ENCODE data around the gene KRT80. TPM values are rescaled to one million over a fixed set of nuclear protein-coding genes. Genes with fewer than 3 reads are reported as not detected.

KRT80 gene
- total and polyA plus RNA-seq, 2 donors from 2014 or later = 1.0 to 12.3 TPM

DNA sequence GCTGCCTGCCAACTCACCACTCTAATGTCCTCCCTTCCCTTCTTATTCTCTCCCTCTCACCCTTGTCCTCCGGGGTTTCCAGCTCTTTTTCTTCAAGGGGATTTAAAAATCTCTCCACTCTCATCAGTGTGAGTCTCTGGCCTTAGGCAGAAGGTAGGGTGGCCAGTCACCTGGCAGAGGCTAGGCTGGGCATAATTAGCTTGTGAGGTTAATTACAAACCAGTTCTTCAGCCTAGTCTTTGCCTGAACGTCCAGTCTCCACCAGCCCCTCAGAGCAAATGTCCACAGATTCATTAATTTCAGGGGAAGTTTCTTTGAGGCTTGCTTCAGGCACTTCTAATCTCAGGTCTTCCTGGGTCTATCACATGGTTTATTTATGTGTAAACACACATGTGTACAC, 48.0 kb upstream of the KRT80 start:
- FAIRE-seq = no peak
- peaks cover 0 to 22% (median 18%) of the 10 kb centered on the region in 3 donors for H3K4me1 ChIP-seq (ENCODE audit: control insufficient read depth in 2 of 3, insufficient read depth in 2 of 3, low read depth in 1 of 3, low read length in 3 of 3)

DNA sequence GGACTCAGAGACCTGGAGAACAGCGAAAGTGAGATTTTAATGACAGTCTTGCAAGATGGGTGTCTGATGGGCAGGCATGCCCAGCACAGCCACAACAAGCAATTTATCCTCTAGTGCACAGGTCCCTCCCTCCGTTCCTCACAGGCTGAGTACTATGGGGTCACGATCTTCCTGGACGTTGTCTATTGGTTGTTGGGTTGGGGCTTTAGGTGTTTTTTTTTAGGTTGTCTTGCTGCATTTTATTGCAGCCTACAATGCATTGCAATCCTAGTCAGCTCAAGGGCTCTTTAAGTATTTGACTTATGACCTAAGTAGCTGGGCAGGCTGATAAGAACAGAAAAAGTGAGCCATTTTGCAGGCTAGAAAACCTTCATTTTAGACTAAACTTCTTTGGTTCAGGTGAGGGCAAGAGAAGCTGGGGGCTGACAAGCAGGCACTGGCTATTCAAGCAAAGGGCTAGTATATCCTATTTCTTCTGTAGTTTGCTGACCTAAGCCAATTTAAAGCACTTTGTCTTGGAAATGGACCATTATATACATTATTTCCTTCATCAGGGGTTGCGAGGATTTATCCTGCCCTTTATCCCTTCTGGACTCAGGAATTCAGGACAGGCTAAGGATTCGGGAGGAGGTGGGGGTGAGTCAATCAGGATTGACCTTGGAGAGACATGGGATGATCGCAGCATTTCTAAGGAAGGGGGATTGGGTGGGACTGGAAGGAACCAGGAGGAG, 47.3 kb upstream of the KRT80 start:
- FAIRE-seq (no peak), DNase-seq (peak in 1 of 5 donors; percentile 19)
- Histone ChIP-seq H3K4me1 (ENCODE audit: control insufficient read depth in 2 of 3, insufficient read depth in 2 of 3, low read depth in 1 of 3, low read length in 3 of 3) (peaks cover 0 to 16% (median 12%) of the 10 kb centered on the region in 3 donors), H3K27ac (ENCODE audit: low read depth in 2 of 2, low read length in 2 of 2) (peak overlapping the region; percentile 26 to 83), H3K4me3 (ENCODE audit: low read length in 3 of 3) (no peak overlapping the region), H3K36me3 (ENCODE audit: control insufficient read depth in 2 of 3, insufficient read depth in 3 of 3, low read length in 3 of 3) (no peaks in the 10 kb centered on the region), H3K9ac (ENCODE audit: low read length in 3 of 3) (peak overlapping the region in 1 of 3 donors; percentile 38), H3K27me3 (ENCODE audit: control insufficient read depth, insufficient read depth, low read length) (no peaks in the 10 kb centered on the region), H3K9me3 (ENCODE audit: control insufficient read depth in 2 of 3, insufficient read depth in 1 of 3, low read length in 3 of 3) (no peaks in the 10 kb centered on the region)
- TF ChIP-seq, protein P1, sequence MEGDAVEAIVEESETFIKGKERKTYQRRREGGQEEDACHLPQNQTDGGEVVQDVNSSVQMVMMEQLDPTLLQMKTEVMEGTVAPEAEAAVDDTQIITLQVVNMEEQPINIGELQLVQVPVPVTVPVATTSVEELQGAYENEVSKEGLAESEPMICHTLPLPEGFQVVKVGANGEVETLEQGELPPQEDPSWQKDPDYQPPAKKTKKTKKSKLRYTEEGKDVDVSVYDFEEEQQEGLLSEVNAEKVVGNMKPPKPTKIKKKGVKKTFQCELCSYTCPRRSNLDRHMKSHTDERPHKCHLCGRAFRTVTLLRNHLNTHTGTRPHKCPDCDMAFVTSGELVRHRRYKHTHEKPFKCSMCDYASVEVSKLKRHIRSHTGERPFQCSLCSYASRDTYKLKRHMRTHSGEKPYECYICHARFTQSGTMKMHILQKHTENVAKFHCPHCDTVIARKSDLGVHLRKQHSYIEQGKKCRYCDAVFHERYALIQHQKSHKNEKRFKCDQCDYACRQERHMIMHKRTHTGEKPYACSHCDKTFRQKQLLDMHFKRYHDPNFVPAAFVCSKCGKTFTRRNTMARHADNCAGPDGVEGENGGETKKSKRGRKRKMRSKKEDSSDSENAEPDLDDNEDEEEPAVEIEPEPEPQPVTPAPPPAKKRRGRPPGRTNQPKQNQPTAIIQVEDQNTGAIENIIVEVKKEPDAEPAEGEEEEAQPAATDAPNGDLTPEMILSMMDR (IDR thresholded peaks at IDR 0.05; ENCODE audit: borderline replicate concordance, extremely low read depth, insufficient read depth) = no peak
- intact Hi-C loops (cut with DNase I) = no loop called here

More for the DNA sequence above, 48.0 kb upstream of the KRT80 start:
- Histone ChIP-seq H3K9ac (ENCODE audit: low read length in 3 of 3) (peak overlapping the region in 1 of 3 donors; percentile 38), H3K27ac (ENCODE audit: low read depth in 2 of 2, low read length in 2 of 2) (peak overlapping the region; percentile 26 to 83), H3K36me3 (ENCODE audit: control insufficient read depth in 2 of 3, insufficient read depth in 3 of 3, low read length in 3 of 3) (no peaks in the 10 kb centered on the region), H3K27me3 (ENCODE audit: control insufficient read depth, insufficient read depth, low read length) (no peaks in the 10 kb centered on the region), H3K4me3 (ENCODE audit: low read length in 3 of 3) (no peak overlapping the region), H3K9me3 (ENCODE audit: control insufficient read depth in 2 of 3, insufficient read depth in 1 of 3, low read length in 3 of 3) (no peaks in the 10 kb centered on the region)
- DNase-seq = peak in 2 of 5 donors; percentile 22 to 24
- intact Hi-C loops (cut with DNase I) = no loop called here
- TF ChIP-seq, protein P1 (IDR thresholded peaks at IDR 0.05; ENCODE audit: borderline replicate concordance, extremely low read depth, insufficient read depth) = no peak

DNA sequence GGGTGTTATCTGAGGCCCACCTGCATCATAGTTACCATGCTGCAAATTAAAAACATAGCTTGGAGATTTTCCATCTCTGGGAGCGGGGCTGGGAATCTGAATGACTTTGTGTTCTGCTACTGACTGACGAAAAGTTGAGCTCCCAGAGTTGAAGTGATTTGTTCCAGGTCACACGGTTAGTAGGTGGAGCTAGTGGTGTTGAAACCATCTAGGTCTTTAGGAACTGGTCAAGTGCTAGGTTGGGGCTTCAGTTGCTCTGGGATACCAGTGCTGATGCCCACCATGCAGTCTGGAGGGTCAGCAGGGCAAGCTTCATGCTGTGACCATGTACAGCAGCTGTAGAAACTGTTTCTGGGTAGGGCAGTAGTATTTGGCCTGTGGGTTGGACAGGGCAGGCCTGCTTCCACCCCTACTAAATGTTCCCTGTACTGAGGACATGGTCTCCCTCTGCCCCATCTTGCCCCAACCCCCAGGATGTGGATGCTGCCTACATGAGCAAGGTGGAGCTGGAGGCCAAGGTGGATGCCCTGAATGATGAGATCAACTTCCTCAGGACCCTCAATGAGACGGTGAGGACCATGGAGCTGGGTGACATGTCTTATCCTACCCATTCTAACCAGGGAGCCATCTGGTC, 46.5 kb upstream of the KRT80 start:
- no peaks in the 10 kb centered on the region for H3K27me3 ChIP-seq (ENCODE audit: control insufficient read depth, insufficient read depth, low read length)
- no peak overlapping the region for H3K9ac ChIP-seq (ENCODE audit: low read length in 3 of 3)
- H3K4me3 ChIP-seq (ENCODE audit: low read length in 3 of 3) = no peak overlapping the region
- no peaks in the 10 kb centered on the region for H3K9me3 ChIP-seq (ENCODE audit: control insufficient read depth in 2 of 3, insufficient read depth in 1 of 3, low read length in 3 of 3)
- H3K27ac ChIP-seq (ENCODE audit: low read depth in 2 of 2, low read length in 2 of 2) = no peak overlapping the region
- H3K4me1 ChIP-seq (ENCODE audit: control insufficient read depth in 2 of 3, insufficient read depth in 2 of 3, low read depth in 1 of 3, low read length in 3 of 3) = peaks cover 0 to 13% (median 7%) of the 10 kb centered on the region in 3 donors
- FAIRE-seq (no peak), DNase-seq (peak in 2 of 5 donors; percentile 14 to 43)
- no peaks in the 10 kb centered on the region for H3K36me3 ChIP-seq (ENCODE audit: control insufficient read depth in 2 of 3, insufficient read depth in 3 of 3, low read length in 3 of 3)
- intact Hi-C loops (cut with DNase I) = no loop called here
- TF ChIP-seq, protein P1 (IDR thresholded peaks at IDR 0.05; ENCODE audit: borderline replicate concordance, extremely low read depth, insufficient read depth) = no peak
